Measurements from ENCODE around the gene FER. TPM values are rescaled to one million over a fixed set of nuclear protein-coding genes. Genes with fewer than 3 reads are reported as not detected.
"Not testable (repeated sequence)": the region's sequence is repeated elsewhere in the genome, so short reads cannot be mapped to it uniquely, and the experiment has no call there.

FER gene
- total and polyA plus RNA-seq, 2 experiments from 2014 or later = 25.9 to 30.7 TPM

GRCh38 chr5:108975697-108976096, 228.0 kb downstream of the FER start:
- DNase-seq (ENCODE audit: low read depth in 1 of 2, low spot score in 1 of 2) = no peak
- Histone ChIP-seq H3K9me3 (ENCODE audit: low read depth) (no peaks in the 10 kb centered on the region), H3K27me3 (no peaks in the 10 kb centered on the region), H3K4me3 (no peak overlapping the region), H3K36me3 (no peaks in the 10 kb centered on the region), H3K27ac (no peak overlapping the region), H3K4me1 (ENCODE audit: low read depth) (no peaks in the 10 kb centered on the region)
- TF ChIP-seq CTCF (IDR thresholded peaks at IDR 0.05; ENCODE audit: low read depth, low read length) = no peak

- no peaks in the 10 kb centered on the region for H3K27me3 ChIP-seq
- no peak for TF ChIP-seq CTCF (IDR thresholded peaks at IDR 0.05; ENCODE audit: low read depth, low read length)
- no peaks in the 10 kb centered on the region for H3K4me1 ChIP-seq (ENCODE audit: low read depth)
- no peak overlapping the region for H3K4me3 ChIP-seq
- H3K27ac ChIP-seq = no peak overlapping the region
- no peak for DNase-seq (ENCODE audit: low read depth in 1 of 2, low spot score in 1 of 2)
- H3K9me3 ChIP-seq (ENCODE audit: low read depth) = no peaks in the 10 kb centered on the region
- no peaks in the 10 kb centered on the region for H3K36me3 ChIP-seq
These were observed 235.9 kb downstream of the FER start for GRCh38 chr5:108983461-108984092.

GRCh38 chr5:108989761-108990392, 242.2 kb downstream of the FER start:
- Histone ChIP-seq H3K27ac (no peak overlapping the region), H3K4me3 (no peak overlapping the region), H3K36me3 (peaks cover 5% of the 10 kb centered on the region), H3K9me3 (ENCODE audit: low read depth) (no peaks in the 10 kb centered on the region), H3K27me3 (no peaks in the 10 kb centered on the region), H3K4me1 (ENCODE audit: low read depth) (no peaks in the 10 kb centered on the region)
- no peak for TF ChIP-seq CTCF (IDR thresholded peaks at IDR 0.05; ENCODE audit: low read depth, low read length)
- no peak for DNase-seq (ENCODE audit: low read depth in 1 of 2, low spot score in 1 of 2)

GRCh38 chr5:108992396-108993085, 244.8 kb downstream of the FER start:
- DNase-seq (ENCODE audit: low read depth in 1 of 2, low spot score in 1 of 2) = not testable (repeated sequence)

GRCh38 chr5:108993440-108993839, 245.7 kb downstream of the FER start:
- not testable (repeated sequence) for DNase-seq (ENCODE audit: low read depth in 1 of 2, low spot score in 1 of 2); H3K4me3 ChIP-seq

More at GRCh38 chr5:108992396-108993085, 244.8 kb downstream of the FER start:
- not testable (repeated sequence) for H3K36me3 ChIP-seq; H3K4me1 ChIP-seq (ENCODE audit: low read depth); H3K4me3 ChIP-seq; H3K9me3 ChIP-seq (ENCODE audit: low read depth); H3K27me3 ChIP-seq; H3K27ac ChIP-seq

GRCh38 chr5:108997720-108998119, 250.0 kb downstream of the FER start:
- no peak overlapping the region for H3K27ac ChIP-seq
- no peak for DNase-seq (ENCODE audit: low read depth in 1 of 2, low spot score in 1 of 2)
- H3K27me3 ChIP-seq = no peaks in the 10 kb centered on the region
- H3K4me3 ChIP-seq = no peak overlapping the region
- H3K36me3 ChIP-seq = no peaks in the 10 kb centered on the region
- no peaks in the 10 kb centered on the region for H3K9me3 ChIP-seq (ENCODE audit: low read depth)
- no peaks in the 10 kb centered on the region for H3K4me1 ChIP-seq (ENCODE audit: low read depth)
- no peak for TF ChIP-seq CTCF (IDR thresholded peaks at IDR 0.05; ENCODE audit: low read depth, low read length)

More at GRCh38 chr5:108993440-108993839, 245.7 kb downstream of the FER start:
- H3K9me3 ChIP-seq (ENCODE audit: low read depth); H3K36me3 ChIP-seq; H3K4me1 ChIP-seq (ENCODE audit: low read depth); H3K27me3 ChIP-seq; H3K27ac ChIP-seq: not testable (repeated sequence)
